Thyroid gland (tissue), 4 donors: ENCODE measurements around the gene DHRS7B.

Experiments used
- CTCF ChIP-seq, 6 experiments: fragments of 200-600 bp in 3 of 6; fragments of 450-650 bp in 3 of 6; sonication (generic) in 3 of 6; IDR thresholded peaks; one replicate each; pipeline ENCODE4 v1.5.1; 2016 to 2019; ENCODE audit warnings: antibody characterized with exemption in 6 of 6, mild to moderate bottlenecking in 2 of 6, inconsistent platforms in 1 of 6, moderate library complexity in 1 of 6
- POLR2A ChIP-seq, 2 donors: fragments of 450-650 bp; IDR thresholded peaks; one replicate each; pipeline ENCODE4 v1.6.1; 2017; ENCODE audit warnings: antibody characterized with exemption in 2 of 2, mild to moderate bottlenecking in 2 of 2, moderate library complexity in 1 of 2

- TF ChIP-seq CTCF (IDR thresholded peaks at IDR 0.05) = no peak
- no peak for TF ChIP-seq POLR2A (IDR thresholded peaks at IDR 0.05)
Measured at GRCh38 chr17:21090902-21091618, 35.7 kb upstream of the DHRS7B start.
